Skeletal muscle satellite cell (primary cell): ENCODE results near the gene GINS1.

ENCODE experiments used
- H3K27me3 ChIP-seq: 2 replicates; pipeline ENCODE4 v1.7.0; 2013; ENCODE audit warnings: low read length; ENCODE audit not compliant: control insufficient read depth, insufficient read depth
- H3K36me3 ChIP-seq: 2 replicates; pipeline ENCODE4 v1.7.0; 2013; ENCODE audit warnings: mild to moderate bottlenecking, control low read depth, low read length; ENCODE audit not compliant: insufficient read depth
- H3K4me1 ChIP-seq: 2 replicates; pipeline ENCODE4 v1.7.0; 2013; ENCODE audit warnings: low read length; ENCODE audit not compliant: control insufficient read depth, insufficient read depth
- H3K4me2 ChIP-seq: 2 replicates; pipeline ENCODE4 v1.7.0; 2013; ENCODE audit warnings: mild to moderate bottlenecking, low read length
- H3K4me3 ChIP-seq: 2 replicates; pipeline ENCODE4 v1.7.0; 2013; ENCODE audit warnings: low read length
- H3K9ac ChIP-seq: 2 replicates; pipeline ENCODE4 v1.7.0; 2013; ENCODE audit warnings: mild to moderate bottlenecking, low read depth, low read length, moderate library complexity
- H3K9me3 ChIP-seq: replicated peaks from 2 replicates; pipeline ENCODE4 v1.7.0; 2013; ENCODE audit warnings: mild to moderate bottlenecking, control low read depth, low read length

GINS1 gene

DNA sequence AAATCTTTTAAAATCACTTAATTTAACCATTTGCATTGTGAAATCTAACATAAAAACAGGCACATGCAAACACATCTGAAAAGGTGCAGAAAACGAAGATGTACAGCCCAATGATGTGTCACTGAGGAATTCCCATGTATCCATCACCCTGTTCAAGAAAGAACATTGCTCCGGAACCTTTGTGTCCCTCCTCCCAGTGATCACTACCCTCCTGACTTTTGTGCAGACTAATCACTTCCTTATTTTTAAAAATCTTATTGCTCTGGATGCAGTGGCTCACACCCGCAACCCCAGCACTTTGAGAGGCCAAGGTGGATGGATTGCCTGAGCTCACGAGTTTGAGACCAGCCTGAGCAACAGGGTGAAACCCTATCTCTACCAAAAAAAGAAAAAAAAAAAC lies 14.6 kb downstream of the GINS1 start:
- no peak overlapping the region for H3K9ac ChIP-seq
- no peaks in the 10 kb centered on the region for H3K9me3 ChIP-seq
- H3K4me1 ChIP-seq, result peaks cover 9% of the 10 kb centered on the region
- no peak overlapping the region for H3K4me2 ChIP-seq
- H3K27me3 ChIP-seq, result no peaks in the 10 kb centered on the region
- H3K4me3 ChIP-seq, result no peak overlapping the region
- H3K36me3 ChIP-seq, result peaks cover 14% of the 10 kb centered on the region

GRCh38 chr20:25424536-25424935 lies 17.1 kb downstream of the GINS1 start:
- H3K9me3 ChIP-seq, result no peaks in the 10 kb centered on the region
- no peaks in the 10 kb centered on the region for H3K27me3 ChIP-seq
- no peak overlapping the region for H3K4me3 ChIP-seq
- peaks cover 4% of the 10 kb centered on the region for H3K36me3 ChIP-seq
- no peak overlapping the region for H3K4me2 ChIP-seq
- H3K4me1 ChIP-seq, result no peaks in the 10 kb centered on the region
- no peak overlapping the region for H3K9ac ChIP-seq

GRCh38 chr20:25437153-25437581 lies 29.7 kb downstream of the GINS1 start:
- Histone ChIP-seq H3K4me3 (no peak overlapping the region), H3K9me3 (no peaks in the 10 kb centered on the region), H3K36me3 (no peaks in the 10 kb centered on the region), H3K9ac (no peak overlapping the region), H3K4me1 (no peaks in the 10 kb centered on the region), H3K4me2 (no peak overlapping the region), H3K27me3 (no peaks in the 10 kb centered on the region)

GRCh38 chr20:25439328-25439727 lies 31.9 kb downstream of the GINS1 start:
- Histone ChIP-seq H3K4me2 (no peak overlapping the region), H3K36me3 (no peaks in the 10 kb centered on the region), H3K9ac (no peak overlapping the region), H3K4me3 (no peak overlapping the region), H3K27me3 (no peaks in the 10 kb centered on the region), H3K9me3 (no peaks in the 10 kb centered on the region), H3K4me1 (no peaks in the 10 kb centered on the region)

DNA sequence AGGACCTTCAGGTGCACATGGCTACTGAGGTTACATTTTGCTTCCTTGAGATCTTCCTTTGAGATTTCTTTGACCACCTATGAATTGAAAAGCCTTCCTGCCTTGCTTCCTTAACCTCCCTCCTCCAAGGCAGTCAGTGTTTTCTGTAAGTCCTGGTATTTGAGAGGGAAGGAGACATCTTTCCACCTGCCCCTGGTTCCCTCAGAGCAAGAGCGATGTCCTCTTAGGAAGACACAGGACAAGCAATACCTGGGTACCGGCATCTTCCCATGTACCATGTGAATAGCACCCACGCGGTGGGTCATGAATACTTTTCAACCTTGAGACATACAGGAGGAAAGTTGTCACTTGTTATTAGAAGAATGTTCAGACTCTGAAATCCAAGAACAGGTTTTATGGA lies 37.1 kb downstream of the GINS1 start:
- H3K4me3 ChIP-seq, result no peak overlapping the region
- H3K9ac ChIP-seq, result no peak overlapping the region
- H3K27me3 ChIP-seq, result no peaks in the 10 kb centered on the region
- no peak overlapping the region for H3K4me2 ChIP-seq
- H3K36me3 ChIP-seq, result peaks cover 11% of the 10 kb centered on the region
- H3K9me3 ChIP-seq, result no peaks in the 10 kb centered on the region
- H3K4me1 ChIP-seq, result no peaks in the 10 kb centered on the region

GRCh38 chr20:25447671-25448070 lies 40.2 kb downstream of the GINS1 start:
- no peaks in the 10 kb centered on the region for H3K27me3 ChIP-seq
- peaks cover 16% of the 10 kb centered on the region for H3K36me3 ChIP-seq
- H3K4me2 ChIP-seq, result no peak overlapping the region
- no peak overlapping the region for H3K4me3 ChIP-seq
- H3K9me3 ChIP-seq, result no peaks in the 10 kb centered on the region
- no peak overlapping the region for H3K9ac ChIP-seq
- no peaks in the 10 kb centered on the region for H3K4me1 ChIP-seq

DNA sequence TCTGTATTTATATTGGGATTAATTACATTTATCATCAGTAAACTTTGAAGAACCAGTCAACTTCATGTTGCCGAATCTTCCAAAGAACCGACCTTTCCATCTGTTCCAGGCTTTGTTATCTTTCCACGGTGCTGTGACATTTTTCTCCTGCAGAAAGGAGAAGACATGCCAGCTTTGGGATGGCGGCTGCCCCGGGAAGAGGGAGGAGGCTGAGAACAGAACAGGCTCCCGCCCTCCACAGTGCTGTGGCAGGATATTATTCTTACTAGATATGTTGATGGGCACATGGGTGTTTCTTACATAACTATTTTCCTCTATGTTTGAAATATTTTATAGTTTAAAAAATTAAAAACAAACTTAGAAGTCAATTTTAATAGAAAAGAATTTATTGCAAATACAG lies 44.9 kb downstream of the GINS1 start:
- Histone ChIP-seq H3K9me3 (no peaks in the 10 kb centered on the region), H3K4me1 (no peaks in the 10 kb centered on the region), H3K27me3 (no peaks in the 10 kb centered on the region), H3K36me3 (peaks cover 8% of the 10 kb centered on the region), H3K9ac (no peak overlapping the region), H3K4me3 (no peak overlapping the region), H3K4me2 (no peak overlapping the region)

DNA sequence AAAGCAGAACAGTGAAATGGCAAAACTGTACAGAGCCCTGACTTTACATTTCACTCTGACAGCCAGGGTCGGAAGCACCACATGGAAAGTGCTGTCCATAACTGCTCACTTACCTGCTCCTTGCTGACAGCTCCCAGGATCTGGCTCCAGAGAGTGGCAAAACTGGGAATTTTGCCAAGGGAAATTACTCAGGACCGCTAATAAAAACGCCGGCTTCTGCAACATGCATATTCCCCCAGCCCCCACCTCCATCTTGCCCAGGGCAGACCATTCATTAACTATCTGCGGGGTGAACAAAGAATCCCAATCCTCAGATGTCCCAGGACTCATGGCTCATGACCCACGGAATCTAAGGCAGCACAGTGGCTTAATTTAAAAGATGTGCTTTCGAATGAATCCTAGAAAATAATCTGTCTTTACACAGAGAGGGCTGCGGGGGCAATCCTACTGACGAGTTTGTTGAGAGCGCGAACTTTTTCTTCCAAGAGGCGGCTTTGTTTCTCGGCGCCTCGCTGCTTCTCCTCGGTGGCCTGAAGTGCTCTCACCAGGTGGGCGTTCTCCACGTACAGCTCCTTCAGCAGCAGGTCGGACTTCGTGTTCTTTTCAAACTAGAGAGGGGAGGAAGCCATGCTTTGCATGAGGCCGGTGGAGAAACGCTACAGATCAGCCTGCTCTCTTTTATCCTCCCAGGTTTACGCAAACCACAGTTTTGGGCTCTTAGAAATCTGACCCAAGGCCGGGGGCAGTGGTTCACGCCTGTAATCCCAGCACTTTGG lies 45.8 kb downstream of the GINS1 start:
- Histone ChIP-seq H3K36me3 (peaks cover 8% of the 10 kb centered on the region), H3K27me3 (no peaks in the 10 kb centered on the region), H3K9ac (no peak overlapping the region), H3K4me2 (no peak overlapping the region), H3K4me3 (no peak overlapping the region), H3K9me3 (no peaks in the 10 kb centered on the region), H3K4me1 (no peaks in the 10 kb centered on the region)

GRCh38 chr20:25454153-25454900 lies 46.9 kb downstream of the GINS1 start:
- no peaks in the 10 kb centered on the region for H3K4me1 ChIP-seq

DNA sequence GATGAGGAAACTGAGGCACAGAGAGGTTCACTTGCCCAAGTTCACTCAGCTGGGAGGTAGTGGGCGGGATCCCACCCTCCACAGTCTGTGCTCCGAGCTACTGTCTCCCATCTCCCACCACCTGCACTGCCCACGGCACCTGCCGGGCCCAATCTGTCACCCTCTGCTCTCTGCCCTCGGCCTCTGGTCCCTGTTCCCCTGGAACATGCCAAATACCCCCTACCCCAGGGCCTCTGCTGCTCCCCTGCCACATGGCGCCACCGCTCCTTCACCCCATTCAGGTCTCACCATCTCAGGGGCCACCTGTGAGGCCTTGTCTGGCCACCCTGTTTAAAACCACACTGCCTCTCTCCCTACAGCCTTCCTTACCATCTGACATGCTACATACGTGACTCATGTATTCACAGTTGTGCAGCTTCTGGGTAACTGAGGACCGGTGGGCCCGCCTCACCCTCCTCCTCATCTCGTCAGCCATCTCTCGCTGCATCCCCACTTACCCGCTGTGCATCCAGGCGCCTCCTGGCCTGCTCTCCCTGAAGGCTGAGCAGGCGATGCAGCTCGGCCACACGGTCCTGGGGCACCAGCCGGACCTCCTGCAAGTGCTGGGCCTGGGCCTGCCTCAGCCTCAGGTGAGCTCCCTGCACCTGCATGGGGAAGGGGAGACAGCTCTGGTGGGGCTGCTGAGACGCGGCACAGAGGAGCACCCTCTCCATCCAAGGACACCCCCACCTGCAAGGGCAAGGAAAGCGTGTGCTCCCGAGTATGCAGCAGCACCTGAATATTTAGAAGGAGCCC lies 50.6 kb downstream of the GINS1 start:
- Histone ChIP-seq H3K4me3 (no peak overlapping the region), H3K9ac (no peak overlapping the region), H3K4me1 (no peaks in the 10 kb centered on the region), H3K36me3 (peaks cover 5% of the 10 kb centered on the region), H3K4me2 (no peak overlapping the region), H3K27me3 (no peaks in the 10 kb centered on the region), H3K9me3 (no peaks in the 10 kb centered on the region)

More at GRCh38 chr20:25454153-25454900, 46.9 kb downstream of the GINS1 start:
- Histone ChIP-seq H3K9ac (no peak overlapping the region), H3K36me3 (peaks cover 8% of the 10 kb centered on the region), H3K27me3 (no peaks in the 10 kb centered on the region), H3K9me3 (no peaks in the 10 kb centered on the region), H3K4me2 (no peak overlapping the region), H3K4me3 (no peak overlapping the region)

DNA sequence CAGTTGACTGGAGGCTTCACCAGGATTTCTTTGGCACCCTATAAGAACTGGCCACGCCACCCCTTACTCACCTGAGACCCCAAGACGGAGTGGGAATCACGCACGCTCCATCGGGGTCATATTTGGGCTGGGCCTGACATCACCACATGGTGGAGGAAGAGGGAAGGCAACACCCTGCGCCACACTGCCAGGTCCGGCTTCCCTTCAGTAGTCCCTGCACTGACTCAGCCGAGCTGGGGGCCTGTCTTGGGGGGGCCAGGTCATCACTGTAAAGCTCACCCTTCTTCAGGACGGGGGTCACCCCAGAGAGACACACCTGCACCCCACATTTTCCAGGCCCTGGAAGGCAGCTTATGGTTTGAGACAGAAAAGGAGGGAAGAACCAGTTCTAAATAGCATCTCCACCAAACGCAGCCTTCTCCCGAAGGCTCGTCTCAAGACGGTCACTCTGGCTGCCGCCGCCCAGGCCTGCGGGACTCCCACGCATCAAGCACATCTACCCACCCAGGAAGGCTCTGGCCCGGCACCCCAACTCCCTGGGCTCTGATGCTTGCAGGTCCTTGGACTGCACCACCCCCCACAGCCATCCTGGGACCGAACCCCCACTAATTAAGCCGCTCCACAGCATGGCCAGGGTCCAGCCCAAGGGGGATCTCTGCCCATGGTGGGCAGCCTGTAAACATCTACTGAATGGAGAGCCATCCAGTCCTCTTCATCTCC lies 51.8 kb downstream of the GINS1 start:
- H3K9ac ChIP-seq, result no peak overlapping the region
- no peak overlapping the region for H3K4me3 ChIP-seq
- no peaks in the 10 kb centered on the region for H3K4me1 ChIP-seq
- H3K9me3 ChIP-seq, result no peaks in the 10 kb centered on the region
- H3K27me3 ChIP-seq, result no peaks in the 10 kb centered on the region
- H3K36me3 ChIP-seq, result peaks cover 8% of the 10 kb centered on the region
- H3K4me2 ChIP-seq, result no peak overlapping the region
